ENCODE results near the gene ITK. TPM values are rescaled to one million over a fixed set of nuclear protein-coding genes. Genes with fewer than 3 reads are reported as not detected.

The ITK gene
- total and polyA plus RNA-seq, 4 donors, result 0.35 to 1.5 (median 0.43) TPM

GRCh38 chr5:157198277-157198986 lies 17.8 kb downstream of the ITK start:
- 51% methylated on average over 5 of the region's 5 CpGs for WGBS
- no peaks in the 10 kb centered on the region for H3K4me1 ChIP-seq (ENCODE audit: control insufficient read depth in 4 of 4, insufficient read depth in 4 of 4, low read length in 3 of 4)
- peaks cover 0 to 6% (median 2%) of the 10 kb centered on the region in 4 donors for H3K27me3 ChIP-seq (ENCODE audit: control insufficient read depth in 4 of 4, insufficient read depth in 4 of 4, low read length in 3 of 4)
- no peak overlapping the region for H3K27ac ChIP-seq (ENCODE audit: low read depth in 1 of 2, low read length in 2 of 2)
- H3K36me3 ChIP-seq (ENCODE audit: control insufficient read depth in 4 of 4, insufficient read depth in 3 of 4, low read depth in 1 of 4, low read length in 3 of 4), result no peaks in the 10 kb centered on the region
- no peaks in the 10 kb centered on the region for H3K9me3 ChIP-seq (ENCODE audit: control insufficient read depth in 4 of 4, low read length in 3 of 4)
- TF ChIP-seq NR2F2 (IDR thresholded peaks at IDR 0.05) (no peak), YY1 (IDR thresholded peaks at IDR 0.05) (no peak), REST (IDR thresholded peaks at IDR 0.05) (no peak), HNF4G (IDR thresholded peaks at IDR 0.05) (no peak), FOXA1 (IDR thresholded peaks at IDR 0.05) (no peak), GABPA (IDR thresholded peaks at IDR 0.05 in 1 of 2, conservative IDR thresholded peaks at IDR 0.05 in 1 of 2) (no peak), HNF4A (conservative IDR thresholded peaks at IDR 0.05) (no peak)
- DNase-seq (ENCODE audit: low spot score), result no peak
- H3K9ac ChIP-seq (ENCODE audit: low read depth in 1 of 2, low read length in 2 of 2), result no peak overlapping the region
- H3K4me3 ChIP-seq (ENCODE audit: low read depth in 1 of 3, low read length in 3 of 3), result no peak overlapping the region

- DNase-seq (ENCODE audit: low spot score), result no peak
- Histone ChIP-seq H3K36me3 (ENCODE audit: control insufficient read depth in 4 of 4, insufficient read depth in 3 of 4, low read depth in 1 of 4, low read length in 3 of 4) (no peaks in the 10 kb centered on the region), H3K27ac (ENCODE audit: low read depth in 1 of 2, low read length in 2 of 2) (no peak overlapping the region), H3K9me3 (ENCODE audit: control insufficient read depth in 4 of 4, low read length in 3 of 4) (peaks cover 0 to 2% (median 0%) of the 10 kb centered on the region in 4 donors), H3K27me3 (ENCODE audit: control insufficient read depth in 4 of 4, insufficient read depth in 4 of 4, low read length in 3 of 4) (peaks cover 0 to 4% (median 0%) of the 10 kb centered on the region in 4 donors), H3K4me3 (ENCODE audit: low read depth in 1 of 3, low read length in 3 of 3) (no peak overlapping the region), H3K9ac (ENCODE audit: low read depth in 1 of 2, low read length in 2 of 2) (no peak overlapping the region), H3K4me1 (ENCODE audit: control insufficient read depth in 4 of 4, insufficient read depth in 4 of 4, low read length in 3 of 4) (no peaks in the 10 kb centered on the region)
- WGBS, result 79% methylated on average over 4 of the region's 4 CpGs
- TF ChIP-seq YY1 (IDR thresholded peaks at IDR 0.05) (no peak), HNF4A (conservative IDR thresholded peaks at IDR 0.05) (no peak), FOXA1 (IDR thresholded peaks at IDR 0.05) (no peak), GABPA (IDR thresholded peaks at IDR 0.05 in 1 of 2, conservative IDR thresholded peaks at IDR 0.05 in 1 of 2) (no peak), JUND (IDR thresholded peaks at IDR 0.05) (no peak), ZBTB33 (IDR thresholded peaks at IDR 0.05) (no peak), REST (IDR thresholded peaks at IDR 0.05) (no peak), EGR1 (IDR thresholded peaks at IDR 0.05; ENCODE audit: low read depth in 2 of 2) (no peak), RAD21 (IDR thresholded peaks at IDR 0.05) (no peak), TAF1 (conservative IDR thresholded peaks at IDR 0.05) (no peak), RXRA (IDR thresholded peaks at IDR 0.05) (no peak), HNF4G (IDR thresholded peaks at IDR 0.05) (no peak), ATF3 (IDR thresholded peaks at IDR 0.05) (no peak)
Observed at GRCh38 chr5:157201857-157202256, 21.2 kb downstream of the ITK start.
